ENCODE measurements around the gene ZNF397.

Gene ZNF397

DNA sequence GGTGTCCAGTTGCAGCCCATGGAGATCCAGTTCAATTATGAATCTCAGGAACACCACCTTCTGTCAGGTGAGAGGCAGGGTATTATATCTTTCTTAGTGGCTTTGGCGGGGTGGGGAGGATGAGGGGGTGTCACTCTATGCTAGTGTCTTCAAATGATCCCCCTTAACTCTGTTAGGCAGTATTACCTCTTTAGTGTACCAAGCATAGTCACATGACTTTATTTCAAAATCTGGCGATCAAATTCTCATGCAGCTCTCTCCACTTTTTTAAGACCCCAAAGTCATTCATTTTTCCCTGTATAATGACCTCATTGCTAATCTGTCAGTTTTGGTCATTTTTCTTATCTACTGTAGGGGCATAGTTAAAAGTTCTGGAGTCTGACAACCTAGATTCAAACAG is 50.3 kb downstream of the ZNF397 start:
- no peak for DNase-seq (ENCODE audit: low read depth in 2 of 2)

DNA sequence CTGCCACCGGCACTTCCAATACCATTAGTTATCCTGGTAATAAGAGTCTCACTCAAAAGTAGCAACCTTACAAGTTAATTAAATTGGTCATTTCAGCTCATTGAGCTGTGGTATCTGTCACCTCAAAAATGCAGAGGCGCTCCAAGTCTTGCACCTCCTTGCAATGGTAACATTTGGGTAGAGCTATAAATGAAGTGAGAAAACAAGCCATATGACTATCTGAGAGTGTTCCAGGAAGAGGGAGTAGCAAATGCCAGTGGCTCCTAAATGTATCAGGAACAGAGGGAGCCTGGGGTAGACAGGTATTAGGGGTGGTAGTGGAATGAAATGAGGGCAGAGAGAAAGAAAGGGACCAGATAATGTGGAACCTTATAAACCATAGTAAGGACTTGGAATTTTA is 55.2 kb downstream of the ZNF397 start:
- DNase-seq (ENCODE audit: low read depth in 2 of 2), result no peak

GRCh38 chr18:35303610-35304009 is 62.8 kb downstream of the ZNF397 start:
- DNase-seq (ENCODE audit: low read depth in 2 of 2), result no peak

DNA sequence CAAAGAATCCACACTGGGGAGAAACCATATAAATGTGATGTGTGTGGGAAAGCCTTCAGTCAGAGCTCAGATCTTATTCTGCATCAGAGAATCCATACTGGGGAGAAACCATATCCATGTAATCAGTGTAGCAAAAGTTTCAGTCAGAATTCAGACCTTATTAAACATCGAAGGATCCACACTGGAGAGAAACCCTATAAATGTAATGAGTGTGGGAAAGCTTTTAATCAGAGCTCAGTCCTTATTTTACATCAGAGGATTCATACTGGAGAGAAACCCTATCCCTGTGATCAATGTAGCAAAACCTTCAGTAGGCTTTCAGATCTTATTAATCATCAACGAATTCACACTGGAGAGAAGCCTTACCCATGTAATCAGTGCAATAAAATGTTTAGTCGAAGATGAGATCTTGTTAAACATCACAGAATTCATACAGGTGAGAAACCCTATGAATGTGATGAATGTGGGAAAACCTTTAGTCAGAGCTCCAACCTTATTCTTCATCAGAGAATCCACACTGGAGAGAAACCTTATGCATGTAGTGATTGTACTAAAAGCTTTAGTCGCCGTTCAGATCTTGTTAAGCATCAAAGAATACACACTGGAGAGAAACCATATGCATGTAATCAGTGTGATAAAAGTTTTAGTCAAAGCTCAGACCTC is 65.9 kb downstream of the ZNF397 start:
- no peak for DNase-seq (ENCODE audit: low read depth in 2 of 2)

Data from stimulated activated CD8-positive, alpha-beta memory T cell treated with anti-CD3 and anti-CD28 coated beads, Interleukin-15, amount 100 ng/mL, for 48 hours (primary cell).